Measurements from ENCODE around the gene CMC4. TPM values are rescaled to one million over a fixed set of nuclear protein-coding genes. Genes with fewer than 3 reads are reported as not detected.

CMC4 gene
- total and polyA plus RNA-seq, 2 of the 4 experiments (the other 2 are of a cell fraction) = 6.4 to 8.4 TPM

DNA sequence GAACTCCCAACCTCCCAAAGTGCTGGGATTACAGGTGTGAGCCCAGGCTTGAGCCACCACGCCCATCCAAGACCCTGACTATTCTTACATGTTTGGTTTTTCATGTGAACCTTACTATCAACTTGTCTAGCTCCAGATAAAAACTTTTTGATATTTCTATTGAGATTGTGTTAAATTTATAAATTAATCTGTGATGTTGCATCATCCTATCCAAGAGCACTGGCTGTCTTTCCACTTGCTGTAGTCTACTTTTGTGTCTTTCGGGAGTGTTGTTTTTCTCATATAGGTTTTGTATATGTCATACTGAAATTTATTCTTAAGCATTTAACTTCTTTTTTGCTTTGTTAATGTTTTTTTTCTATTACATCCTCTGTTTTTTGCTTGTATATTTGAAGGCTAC is 35.0 kb upstream of the CMC4 start:
- Histone ChIP-seq H3K9me1 (ENCODE audit: insufficient read depth, low read length) (no peaks in the 10 kb centered on the region), H3K4ac (ENCODE audit: low read depth, low read length) (no peak overlapping the region), H3K14ac (replicated peaks; ENCODE audit: low read depth, low read length) (no peak overlapping the region), H2AK9ac (replicated peaks; ENCODE audit: low read depth, low read length, poor library complexity) (no peak overlapping the region), H3K18ac (ENCODE audit: low read depth, low read length) (no peak overlapping the region), H3K27ac (ENCODE audit: insufficient read depth, low read length) (no peak overlapping the region), H3K4me3 (ENCODE audit: insufficient read depth, low read depth, low read length) (no peak overlapping the region), H2BK120ac (ENCODE audit: low read depth, low read length) (no peak overlapping the region), H2BK5ac (ENCODE audit: low read depth, low read length, poor library complexity, severe bottlenecking) (no peak overlapping the region), H4K20me1 (ENCODE audit: insufficient read depth, low read length) (no peaks in the 10 kb centered on the region), H3K9ac (ENCODE audit: low read depth, low read length) (no peak overlapping the region), H3K9me3 (ENCODE audit: control insufficient read depth, insufficient read depth, low read length) (no peaks in the 10 kb centered on the region), H3K23ac (ENCODE audit: low read depth, low read length) (no peak overlapping the region), H3K56ac (ENCODE audit: extremely low read depth, insufficient read depth, low read length) (no peak overlapping the region), H3K36me3 (ENCODE audit: control insufficient read depth, insufficient read depth, low read length) (0 out of 2 replicates have a peak, but pooled peaks cover 1% of the 10 kb centered on the region), H3K4me2 (ENCODE audit: low read depth, low read length) (no peak overlapping the region), H2AFZ (replicated peaks; ENCODE audit: low read length, poor library complexity) (no peak overlapping the region), H3K4me1 (ENCODE audit: control insufficient read depth, insufficient read depth, low read length) (no peaks in the 10 kb centered on the region), H2BK15ac (ENCODE audit: low read depth, low read length) (no peak overlapping the region), H3K79me1 (ENCODE audit: low read depth in 1 of 2, low read length in 2 of 2) (no peaks in the 10 kb centered on the region), H4K5ac (ENCODE audit: low read depth, low read length) (no peak overlapping the region), H3K27me3 (ENCODE audit: control insufficient read depth, insufficient read depth, low read length) (no peaks in the 10 kb centered on the region), H4K91ac (ENCODE audit: insufficient read depth, low read depth, low read length) (no peak overlapping the region), H4K8ac (ENCODE audit: low read depth in 2 of 2, low read length in 2 of 2) (no peak overlapping the region), H2AK5ac (ENCODE audit: low read depth, low read length) (no peak overlapping the region), H2BK20ac (ENCODE audit: low read depth, low read length) (no peak overlapping the region)
- BruUV-seq (replicated peaks) = no TSS peak
- ChIA-PET POLR2A (ENCODE audit: unreplicated experiment) (no interaction called here), CTCF (no interaction called here)
- TF ChIP-seq MXI1 (IDR thresholded peaks at IDR 0.05; ENCODE audit: borderline replicate concordance, low read depth, low read length) (no peak), CEBPB (IDR thresholded peaks at IDR 0.05; ENCODE audit: low read depth, low read length) (peak; percentile 30; the same call in 1 of the 2 replicates)
- in situ Hi-C loops (cut with MboI; ENCODE audit: low sequenced_read_pairs) (no loop called here), dilution Hi-C loops (cut with HindIII; ENCODE audit: low sequenced_read_pairs, unreplicated experiment) (no loop called here), intact Hi-C loops (cut with micrococcal nuclease) (no loop called here)
- DNase-seq = no peak
- no peak for ATAC-seq (ENCODE audit: low read depth)
- no CpG with 5 or more reads among the region's 2 CpGs for WGBS, 2 experiments (ENCODE audit: extremely low coverage in 2 of 2, insufficient read length in 1 of 2)
